ENCODE data around the gene RASA4B. TPM values are rescaled to one million over a fixed set of nuclear protein-coding genes. Genes with fewer than 3 reads are reported as not detected.
"Not testable (repeated sequence)": the region's sequence is repeated elsewhere in the genome, so short reads cannot be mapped to it uniquely, and the experiment has no call there.

Gene RASA4B
- total and polyA plus RNA-seq, 9 of the 15 experiments (the other 6 are each of a cell fraction or from before 2014, with no cell fraction given), result 0.01 to 2.9 (median 1.5) TPM; not detected in 1

GRCh38 chr7:102546353-102546752 lies 28.8 kb upstream of the RASA4B start:
- H2AFZ ChIP-seq (ENCODE audit: low read depth, low read length); H3K36me3 ChIP-seq (ENCODE audit: control insufficient read depth, insufficient read depth, low read length); H3K4me1 ChIP-seq (replicated peaks in 1 of 2; ENCODE audit: control insufficient read depth in 2 of 2, insufficient read depth in 2 of 2, low read length in 2 of 2); H3K9me1 ChIP-seq (ENCODE audit: control insufficient read depth, insufficient read depth, low read length); H3K4me2 ChIP-seq (ENCODE audit: insufficient read depth, low read length); H3K9ac ChIP-seq (ENCODE audit: insufficient read depth in 1 of 2, low read depth in 2 of 2, low read length in 2 of 2); CTCF ChIA-PET (ENCODE audit: low intra/inter-chr PET ratio); POLR2A ChIA-PET; H3K27ac ChIP-seq (ENCODE audit: extremely low read depth, low read depth, low read length); H4K20me1 ChIP-seq (replicated peaks; ENCODE audit: control insufficient read depth, insufficient read depth, low read length); FAIRE-seq; DNase-seq (ENCODE audit: extremely low read depth in 1 of 4, low spot score in 3 of 4); intact Hi-C loops (cut with micrococcal nuclease); H3K4me3 ChIP-seq; H3K79me2 ChIP-seq (ENCODE audit: control insufficient read depth, insufficient read depth, low read length); BruUV-seq (replicated peaks); H3K9me3 ChIP-seq (replicated peaks; ENCODE audit: control insufficient read depth, insufficient read depth, low read depth, low read length); H3K27me3 ChIP-seq (ENCODE audit: control insufficient read depth in 2 of 2, insufficient read depth in 2 of 2, low read length in 2 of 2); ATAC-seq: not testable (repeated sequence)
- in situ Hi-C loops (cut with MboI), result loop anchor here (10.0 kb wide), 1 partner anchor 98 kb away; the partner anchor contains the start of gene UPK3BL1
- WGBS (ENCODE audit: insufficient coverage, low coverage, missing lambda C conversion rate), result 100% methylated on average over 1 of the region's 6 CpGs

- intact Hi-C loops (cut with micrococcal nuclease); H3K27me3 ChIP-seq (ENCODE audit: control insufficient read depth in 2 of 2, insufficient read depth in 2 of 2, low read length in 2 of 2); H3K4me2 ChIP-seq (ENCODE audit: insufficient read depth, low read length); FAIRE-seq; CTCF ChIA-PET (ENCODE audit: low intra/inter-chr PET ratio); H3K4me3 ChIP-seq; H2AFZ ChIP-seq (ENCODE audit: low read depth, low read length); H3K27ac ChIP-seq (ENCODE audit: extremely low read depth, low read depth, low read length); H3K36me3 ChIP-seq (ENCODE audit: control insufficient read depth, insufficient read depth, low read length); H3K9me3 ChIP-seq (replicated peaks; ENCODE audit: control insufficient read depth, insufficient read depth, low read depth, low read length); BruUV-seq (replicated peaks); H3K9ac ChIP-seq (ENCODE audit: insufficient read depth in 1 of 2, low read depth in 2 of 2, low read length in 2 of 2); POLR2A ChIA-PET; ATAC-seq; H3K79me2 ChIP-seq (ENCODE audit: control insufficient read depth, insufficient read depth, low read length); DNase-seq (ENCODE audit: extremely low read depth in 1 of 4, low spot score in 3 of 4); H3K9me1 ChIP-seq (ENCODE audit: control insufficient read depth, insufficient read depth, low read length); H3K4me1 ChIP-seq (replicated peaks in 1 of 2; ENCODE audit: control insufficient read depth in 2 of 2, insufficient read depth in 2 of 2, low read length in 2 of 2); H4K20me1 ChIP-seq (replicated peaks; ENCODE audit: control insufficient read depth, insufficient read depth, low read length): not testable (repeated sequence)
- in situ Hi-C loops (cut with MboI), result loop anchor here (10.0 kb wide), 1 partner anchor 100 kb away; the partner anchor contains the start of gene UPK3BL1
- 93% methylated on average over 6 of the region's 12 CpGs for WGBS (ENCODE audit: insufficient coverage, low coverage, missing lambda C conversion rate)
Observed at GRCh38 chr7:102545288-102545687, 27.7 kb upstream of the RASA4B start.
